ENCODE data around the gene HTR1B. TPM values are rescaled to one million over a fixed set of nuclear protein-coding genes. Genes with fewer than 3 reads are reported as not detected.

HTR1B gene
- total RNA-seq, 1 donor from 2014 or later = not detected

DNA sequence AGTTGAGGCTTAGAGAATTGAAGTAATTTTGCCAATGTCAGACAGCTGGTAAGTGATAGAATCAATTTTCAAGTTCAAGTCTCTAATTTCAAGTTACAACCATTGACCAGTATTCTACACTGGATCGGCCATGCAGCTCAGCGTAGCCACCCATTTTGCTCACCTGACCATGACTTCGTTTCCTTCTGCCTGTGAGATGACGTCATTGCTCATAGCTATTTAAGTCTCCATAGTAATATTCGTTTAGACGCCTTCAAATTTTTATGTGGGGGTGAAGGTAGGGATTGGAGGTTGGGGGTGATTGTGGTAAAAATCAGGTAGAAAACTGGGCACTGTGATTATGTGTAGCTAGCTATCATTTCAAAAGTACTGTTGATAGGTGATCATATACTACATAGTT is 5.6 kb upstream of the HTR1B start:
- intact Hi-C loops (cut with micrococcal nuclease) = no loop called here
- TF ChIP-seq, protein P1, sequence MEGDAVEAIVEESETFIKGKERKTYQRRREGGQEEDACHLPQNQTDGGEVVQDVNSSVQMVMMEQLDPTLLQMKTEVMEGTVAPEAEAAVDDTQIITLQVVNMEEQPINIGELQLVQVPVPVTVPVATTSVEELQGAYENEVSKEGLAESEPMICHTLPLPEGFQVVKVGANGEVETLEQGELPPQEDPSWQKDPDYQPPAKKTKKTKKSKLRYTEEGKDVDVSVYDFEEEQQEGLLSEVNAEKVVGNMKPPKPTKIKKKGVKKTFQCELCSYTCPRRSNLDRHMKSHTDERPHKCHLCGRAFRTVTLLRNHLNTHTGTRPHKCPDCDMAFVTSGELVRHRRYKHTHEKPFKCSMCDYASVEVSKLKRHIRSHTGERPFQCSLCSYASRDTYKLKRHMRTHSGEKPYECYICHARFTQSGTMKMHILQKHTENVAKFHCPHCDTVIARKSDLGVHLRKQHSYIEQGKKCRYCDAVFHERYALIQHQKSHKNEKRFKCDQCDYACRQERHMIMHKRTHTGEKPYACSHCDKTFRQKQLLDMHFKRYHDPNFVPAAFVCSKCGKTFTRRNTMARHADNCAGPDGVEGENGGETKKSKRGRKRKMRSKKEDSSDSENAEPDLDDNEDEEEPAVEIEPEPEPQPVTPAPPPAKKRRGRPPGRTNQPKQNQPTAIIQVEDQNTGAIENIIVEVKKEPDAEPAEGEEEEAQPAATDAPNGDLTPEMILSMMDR (IDR thresholded peaks at IDR 0.05; ENCODE audit: borderline replicate concordance) = no peak
- DNase-seq = no peak

DNA sequence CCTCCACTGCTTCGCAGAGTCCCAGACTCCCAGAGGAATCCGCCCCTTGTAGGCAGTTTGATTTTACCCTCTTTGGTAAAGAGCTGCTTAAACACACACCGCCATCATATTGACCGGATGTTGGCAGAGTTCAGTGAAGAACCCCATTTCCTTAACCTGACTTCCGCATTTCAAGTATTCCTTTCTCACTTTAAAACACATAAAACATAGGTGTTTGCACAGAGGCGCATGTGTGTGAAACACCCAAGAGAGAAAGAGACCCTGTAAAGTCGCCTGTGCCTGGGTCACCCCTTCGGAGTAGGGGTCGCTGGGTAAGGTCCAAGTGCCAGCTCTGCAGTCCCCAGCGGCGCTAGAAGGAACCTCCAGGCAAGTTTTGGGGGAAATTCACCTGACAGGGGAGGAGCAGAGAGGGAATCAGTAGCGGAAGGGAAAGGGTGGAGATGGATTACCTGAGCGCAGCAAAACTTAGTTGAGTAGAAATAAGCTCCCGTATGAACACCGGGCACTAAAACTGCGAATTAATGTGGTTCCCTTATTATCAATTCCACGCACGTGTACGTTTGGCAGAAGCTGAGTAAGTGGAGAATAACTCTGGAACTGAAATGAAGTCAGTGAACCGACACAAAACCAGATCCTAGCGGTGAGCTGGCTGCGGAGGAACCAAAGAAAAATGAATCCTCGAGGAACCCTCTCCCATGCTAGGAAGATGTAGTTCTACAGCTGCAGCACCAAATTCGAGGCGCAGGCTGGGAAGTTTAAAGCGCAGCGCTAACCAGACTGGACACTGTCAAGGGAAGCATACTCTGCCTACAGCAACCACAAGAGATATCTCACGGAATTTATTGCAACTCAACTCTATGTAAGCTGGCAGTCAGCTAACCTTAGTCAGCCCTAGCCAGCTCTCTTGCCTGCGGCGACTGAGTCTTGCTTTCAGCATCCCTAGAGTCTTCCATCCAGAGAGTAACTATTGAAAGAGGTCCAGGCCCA is 3.5 kb upstream of the HTR1B start:
- DNase-seq = no peak

More for the DNA sequence above, 5.6 kb upstream of the HTR1B start:
- Histone ChIP-seq H3K36me3 (no peaks in the 10 kb centered on the region), H3K4me3 (no peak overlapping the region), H3K4me1 (peaks cover 22% of the 10 kb centered on the region), H3K27ac (replicated peaks) (no peak overlapping the region), H3K27me3 (ENCODE audit: low read depth) (peaks cover 46% of the 10 kb centered on the region), H3K9me3 (replicated peaks) (peaks cover 3% of the 10 kb centered on the region)

DNA sequence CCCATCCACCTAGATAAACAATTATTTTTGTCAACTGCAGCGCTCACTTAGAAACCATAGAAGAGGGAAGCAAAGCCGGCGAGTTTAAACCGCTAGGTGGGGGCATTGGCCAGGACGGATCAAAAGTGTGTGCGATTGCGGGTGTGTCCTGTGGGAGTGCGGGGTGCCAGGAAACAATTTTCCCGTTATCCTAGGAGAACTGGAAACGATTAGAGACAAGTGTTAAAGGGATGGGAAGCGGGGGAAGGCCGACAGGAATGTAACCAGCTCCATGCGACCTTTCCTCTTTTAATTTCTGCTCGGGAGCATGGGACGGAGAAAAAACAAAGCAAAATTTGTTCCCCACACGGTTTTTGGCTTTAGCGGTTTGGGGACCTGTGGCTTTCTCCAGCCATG is 2.8 kb upstream of the HTR1B start:
- peaks cover 75% of the 10 kb centered on the region for H3K27me3 ChIP-seq (ENCODE audit: low read depth)
- DNase-seq = peak; percentile 17
- H3K4me1 ChIP-seq = peaks cover 38% of the 10 kb centered on the region
- H3K4me3 ChIP-seq = peak overlapping the region; percentile 67
- intact Hi-C loops (cut with micrococcal nuclease) = no loop called here
- TF ChIP-seq, protein P1 (IDR thresholded peaks at IDR 0.05; ENCODE audit: borderline replicate concordance) = peak; percentile 62
- no peak overlapping the region for H3K27ac ChIP-seq (replicated peaks)
- no peaks in the 10 kb centered on the region for H3K9me3 ChIP-seq (replicated peaks)
- no peaks in the 10 kb centered on the region for H3K36me3 ChIP-seq

More for the DNA sequence above, 3.5 kb upstream of the HTR1B start:
- no peaks in the 10 kb centered on the region for H3K36me3 ChIP-seq
- H3K27ac ChIP-seq (replicated peaks) = no peak overlapping the region
- peak overlapping the region; percentile 67 for H3K4me3 ChIP-seq
- intact Hi-C loops (cut with micrococcal nuclease) = no loop called here
- H3K9me3 ChIP-seq (replicated peaks) = no peaks in the 10 kb centered on the region
- peaks cover 38% of the 10 kb centered on the region for H3K4me1 ChIP-seq
- H3K27me3 ChIP-seq (ENCODE audit: low read depth) = peaks cover 68% of the 10 kb centered on the region
- TF ChIP-seq, protein P1 (IDR thresholded peaks at IDR 0.05; ENCODE audit: borderline replicate concordance) = no peak

DNA sequence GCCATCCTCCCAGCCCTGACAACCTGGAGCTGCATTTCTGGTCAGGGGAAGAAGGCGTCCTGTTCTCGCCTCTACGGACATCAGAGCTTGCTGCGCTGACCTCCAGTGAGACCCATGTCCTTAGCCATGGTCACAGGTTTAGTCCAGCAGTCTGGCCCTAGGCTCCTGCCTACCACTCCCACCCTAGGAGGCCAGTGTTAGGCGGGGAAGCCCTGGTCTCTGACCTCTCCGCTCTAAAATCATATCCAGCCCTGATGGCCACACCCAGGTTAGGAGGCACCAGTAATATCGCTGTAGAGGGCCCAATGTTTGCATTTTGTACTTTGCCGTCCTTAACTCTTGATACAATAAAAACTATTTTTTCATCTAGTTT is 1.2 kb upstream of the HTR1B start:
- no peaks in the 10 kb centered on the region for H3K9me3 ChIP-seq (replicated peaks)
- H3K36me3 ChIP-seq = no peaks in the 10 kb centered on the region
- H3K27me3 ChIP-seq (ENCODE audit: low read depth) = peaks cover 77% of the 10 kb centered on the region
- no peak overlapping the region for H3K27ac ChIP-seq (replicated peaks)
- peaks cover 38% of the 10 kb centered on the region for H3K4me1 ChIP-seq
- intact Hi-C loops (cut with micrococcal nuclease) = no loop called here
- DNase-seq = no peak
- TF ChIP-seq, protein P1 (IDR thresholded peaks at IDR 0.05; ENCODE audit: borderline replicate concordance) = no peak
- peak overlapping the region; percentile 66 for H3K4me3 ChIP-seq

DNA sequence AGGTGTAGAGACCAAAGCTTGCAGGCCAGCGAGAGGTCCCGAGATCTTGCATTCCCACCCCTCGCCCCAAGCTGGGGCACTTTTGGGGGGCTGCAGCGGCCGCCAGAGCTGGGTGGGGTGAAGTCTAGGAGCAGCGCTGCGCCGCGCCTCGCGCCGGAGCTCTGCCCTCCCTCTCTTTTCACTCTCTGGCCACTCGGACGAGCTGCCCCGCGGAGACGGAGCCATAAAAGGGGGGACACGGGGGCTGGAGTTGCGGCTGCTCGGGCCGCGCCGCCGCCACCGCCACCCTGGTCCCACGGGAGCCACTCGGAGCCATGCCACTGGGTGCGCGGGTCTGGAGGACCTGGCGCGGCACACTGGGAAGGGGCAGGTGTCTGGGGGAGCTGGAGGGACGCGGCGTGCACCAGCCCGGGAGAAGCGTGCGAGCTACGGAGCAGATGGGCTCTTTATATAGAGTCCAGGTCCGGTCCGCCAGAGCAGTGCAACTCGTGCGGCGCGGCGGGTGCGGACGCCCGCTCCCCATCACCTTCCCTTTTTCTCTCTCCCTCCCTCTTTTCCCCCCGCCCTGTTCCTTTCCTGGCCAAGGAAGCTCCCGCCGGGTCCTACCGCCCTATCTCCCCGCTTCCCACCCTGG is 687 bp upstream of the HTR1B start:
- TF ChIP-seq, protein P1 (IDR thresholded peaks at IDR 0.05; ENCODE audit: borderline replicate concordance) = no peak
- no peaks in the 10 kb centered on the region for H3K9me3 ChIP-seq (replicated peaks)
- no peak overlapping the region for H3K27ac ChIP-seq (replicated peaks)
- no peak for DNase-seq
- intact Hi-C loops (cut with micrococcal nuclease) = no loop called here
- H3K4me1 ChIP-seq = peaks cover 38% of the 10 kb centered on the region
- H3K36me3 ChIP-seq = no peaks in the 10 kb centered on the region
- H3K4me3 ChIP-seq = peak overlapping the region; percentile 66
- peaks cover 77% of the 10 kb centered on the region for H3K27me3 ChIP-seq (ENCODE audit: low read depth)

All from left ventricle myocardium inferior (tissue), 1 donor.